IPS DF 4.7 (cell line): ENCODE data around the gene ITGA11.
"Not testable (repeated sequence)": the region's sequence is repeated elsewhere in the genome, so short reads cannot be mapped to it uniquely, and the experiment has no call there.

ENCODE experiments used
- DNase-seq: peaks from one replicate; pipeline ENCODE4 v3.0.0-alpha.2; 2013; ENCODE audit warnings: low spot score; ENCODE audit errors: extremely low read depth

The ITGA11 gene

GRCh38 chr15:68410466-68411342 lies 21.3 kb downstream of the ITGA11 start:
- no peak for DNase-seq

DNA sequence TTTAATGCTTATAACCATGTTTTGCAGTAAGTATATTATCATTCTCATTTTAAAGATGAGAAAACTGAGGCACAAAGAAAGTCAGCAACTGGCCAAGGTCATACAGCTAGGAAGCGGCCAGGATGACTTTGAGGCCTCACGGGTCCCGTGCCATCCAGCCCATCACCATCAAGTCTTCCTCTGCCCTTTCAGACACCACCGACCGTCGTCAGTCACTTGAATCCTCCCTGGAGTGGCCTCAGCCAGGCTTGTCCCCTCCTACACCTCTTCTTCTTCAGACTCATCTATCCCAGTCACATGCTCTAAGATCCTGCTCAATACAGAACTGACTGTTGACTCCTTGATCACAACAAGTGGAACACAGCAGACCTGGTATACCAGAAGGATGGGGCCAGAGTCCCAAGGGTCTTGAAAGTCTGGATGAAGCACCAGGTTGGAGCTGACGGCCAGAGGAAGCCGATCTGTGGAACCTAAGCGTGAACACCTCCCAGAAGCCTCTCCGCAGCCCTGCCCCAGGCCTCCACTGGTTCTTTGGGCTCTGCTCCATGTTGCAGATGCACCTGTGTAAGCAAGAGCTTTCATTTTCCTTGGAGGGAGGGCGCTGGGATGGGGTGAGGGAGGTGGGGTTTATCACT lies 22.1 kb downstream of the ITGA11 start:
- DNase-seq: no peak

DNA sequence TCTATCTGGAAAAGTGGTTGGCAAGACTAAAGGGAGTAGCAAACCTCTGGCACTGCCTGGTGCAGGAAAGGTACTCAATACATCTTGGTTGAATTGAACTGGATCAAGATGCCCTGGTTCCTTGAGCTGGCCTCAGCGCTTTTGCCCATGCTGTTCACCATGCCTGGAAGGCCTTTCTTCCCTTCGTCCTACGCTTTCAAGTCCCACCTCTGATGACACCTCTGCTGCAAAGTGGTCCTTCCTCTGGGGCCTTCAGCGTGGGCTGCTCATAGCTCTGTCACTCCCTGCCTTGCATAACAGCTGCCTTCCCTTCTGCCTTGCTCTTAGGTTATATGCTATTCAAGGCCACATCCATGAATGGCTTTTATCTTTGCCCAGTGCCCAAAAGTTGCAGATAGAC lies 23.0 kb downstream of the ITGA11 start:
- no peak for DNase-seq

DNA sequence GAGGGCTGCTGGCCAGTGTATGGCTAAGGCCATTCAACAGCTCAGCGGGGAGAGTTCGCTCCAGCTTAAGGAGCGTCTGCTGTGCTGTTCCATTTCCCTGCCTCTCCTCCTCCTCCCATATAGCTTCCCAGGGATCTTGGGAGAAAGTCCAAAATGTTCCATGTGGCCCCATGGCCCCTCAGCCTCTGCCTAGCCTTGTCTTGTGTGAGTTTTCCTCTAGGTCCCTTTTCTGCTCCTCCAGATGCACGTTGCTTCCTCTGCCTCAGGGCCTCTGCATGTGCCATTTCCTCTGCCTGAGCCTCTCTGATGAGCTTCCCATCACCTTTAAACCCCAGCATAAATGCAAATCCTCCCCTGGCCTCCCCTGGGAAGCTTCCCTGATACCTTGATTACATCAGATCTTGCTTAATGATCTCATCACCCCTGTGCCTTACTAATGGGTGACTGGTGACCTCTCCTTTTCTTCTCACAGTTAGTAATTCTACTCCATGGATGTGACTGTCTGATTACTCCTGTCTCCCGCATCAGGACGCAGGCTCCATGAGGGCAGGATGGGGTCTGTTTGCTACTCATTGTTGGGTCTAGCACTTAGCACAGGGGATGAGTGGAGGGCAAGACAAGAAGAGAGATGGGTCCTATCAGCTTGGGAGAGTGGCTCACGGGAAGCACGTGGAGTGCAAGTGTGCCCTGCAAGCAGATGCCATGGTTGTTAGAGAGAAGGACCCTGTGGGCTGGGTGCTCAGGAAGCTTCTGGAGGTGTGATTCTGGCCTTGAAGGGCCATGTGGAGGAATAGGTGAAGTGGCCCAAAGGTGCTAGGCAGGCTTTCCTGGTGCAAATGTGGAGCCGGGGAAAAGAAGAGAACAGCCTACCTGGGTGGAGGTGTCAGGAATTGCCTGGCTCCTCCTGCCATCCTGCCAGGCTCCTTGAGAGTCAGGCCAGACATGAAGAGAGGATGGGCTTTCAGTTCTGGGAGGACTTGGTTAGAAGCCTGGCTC lies 23.8 kb downstream of the ITGA11 start:
- no peak for DNase-seq

GRCh38 chr15:68407141-68407885 lies 24.6 kb downstream of the ITGA11 start:
- no peak for DNase-seq

GRCh38 chr15:68405378-68406250 lies 26.3 kb downstream of the ITGA11 start:
- DNase-seq: no peak

DNA sequence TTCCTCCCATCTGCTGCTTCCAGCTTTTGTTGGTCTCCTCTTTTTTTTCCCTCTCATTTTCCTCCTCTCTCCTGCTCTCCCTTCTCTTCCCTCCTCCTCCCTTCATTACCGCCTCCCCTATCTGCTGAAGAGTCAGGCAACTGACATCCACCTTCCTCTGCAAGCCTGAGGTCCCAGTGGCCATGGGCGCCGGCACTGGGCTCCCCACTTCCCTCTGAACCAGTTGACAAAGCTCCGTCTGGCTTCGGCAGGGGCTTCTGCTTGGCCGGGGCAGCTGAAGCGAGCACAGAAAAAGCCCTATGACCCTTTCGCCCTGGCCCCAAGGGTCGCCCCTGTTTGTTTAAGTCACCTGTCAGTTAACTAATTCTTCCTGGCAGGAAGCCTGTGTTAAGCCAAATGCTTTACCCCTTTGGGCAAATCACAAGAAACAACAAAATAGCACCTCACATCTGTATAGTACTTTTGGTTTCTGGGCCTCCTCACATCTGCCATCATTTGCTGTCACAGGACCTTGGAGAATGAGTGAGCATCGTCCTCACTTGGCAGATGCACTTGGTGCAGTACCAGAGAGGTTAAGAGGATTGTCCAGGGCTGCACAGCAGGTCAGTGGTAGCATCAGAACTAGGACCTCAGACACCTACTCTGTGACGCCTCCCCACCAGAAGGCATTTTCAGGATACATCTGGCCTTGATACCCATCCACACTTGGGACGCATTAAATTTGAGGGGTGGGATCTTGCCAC lies 27.7 kb downstream of the ITGA11 start:
- no peak for DNase-seq

GRCh38 chr15:68403161-68403941 lies 28.6 kb downstream of the ITGA11 start:
- DNase-seq: no peak

DNA sequence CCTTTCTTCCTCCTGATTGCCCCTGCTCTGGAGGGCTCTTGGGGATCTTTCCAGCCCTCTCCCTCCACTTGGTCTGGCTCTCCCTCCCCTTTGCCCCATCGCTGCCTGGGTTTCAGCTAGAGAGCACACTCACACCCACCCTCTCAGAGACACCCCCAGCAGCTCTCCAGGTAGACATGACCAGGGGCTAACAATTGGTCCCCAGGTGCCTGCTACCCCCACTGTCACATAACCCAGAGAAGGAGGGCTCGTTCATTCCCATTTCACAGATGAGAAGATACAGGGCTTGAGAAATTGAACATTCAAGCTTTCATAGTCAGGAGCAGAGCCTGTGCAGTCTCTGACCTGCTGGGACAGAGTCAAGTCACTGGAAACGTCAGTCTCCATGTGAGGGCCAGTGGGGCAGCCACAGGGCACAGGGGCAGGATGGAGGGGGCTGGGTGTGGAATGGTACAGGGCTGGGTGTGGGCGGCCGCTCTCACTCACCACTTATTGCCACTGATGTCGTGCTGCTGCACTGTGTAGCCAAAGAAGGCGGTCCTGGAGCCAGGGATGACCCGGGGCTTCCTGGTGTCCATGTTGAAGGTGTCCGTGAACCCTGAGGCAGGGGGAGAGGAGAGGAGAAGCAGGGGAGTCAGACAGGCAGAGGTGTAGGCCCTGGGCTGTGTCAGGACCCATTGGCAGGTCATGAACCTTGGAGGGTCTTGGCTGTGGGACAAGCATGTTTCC lies 29.4 kb downstream of the ITGA11 start:
- DNase-seq: no peak

DNA sequence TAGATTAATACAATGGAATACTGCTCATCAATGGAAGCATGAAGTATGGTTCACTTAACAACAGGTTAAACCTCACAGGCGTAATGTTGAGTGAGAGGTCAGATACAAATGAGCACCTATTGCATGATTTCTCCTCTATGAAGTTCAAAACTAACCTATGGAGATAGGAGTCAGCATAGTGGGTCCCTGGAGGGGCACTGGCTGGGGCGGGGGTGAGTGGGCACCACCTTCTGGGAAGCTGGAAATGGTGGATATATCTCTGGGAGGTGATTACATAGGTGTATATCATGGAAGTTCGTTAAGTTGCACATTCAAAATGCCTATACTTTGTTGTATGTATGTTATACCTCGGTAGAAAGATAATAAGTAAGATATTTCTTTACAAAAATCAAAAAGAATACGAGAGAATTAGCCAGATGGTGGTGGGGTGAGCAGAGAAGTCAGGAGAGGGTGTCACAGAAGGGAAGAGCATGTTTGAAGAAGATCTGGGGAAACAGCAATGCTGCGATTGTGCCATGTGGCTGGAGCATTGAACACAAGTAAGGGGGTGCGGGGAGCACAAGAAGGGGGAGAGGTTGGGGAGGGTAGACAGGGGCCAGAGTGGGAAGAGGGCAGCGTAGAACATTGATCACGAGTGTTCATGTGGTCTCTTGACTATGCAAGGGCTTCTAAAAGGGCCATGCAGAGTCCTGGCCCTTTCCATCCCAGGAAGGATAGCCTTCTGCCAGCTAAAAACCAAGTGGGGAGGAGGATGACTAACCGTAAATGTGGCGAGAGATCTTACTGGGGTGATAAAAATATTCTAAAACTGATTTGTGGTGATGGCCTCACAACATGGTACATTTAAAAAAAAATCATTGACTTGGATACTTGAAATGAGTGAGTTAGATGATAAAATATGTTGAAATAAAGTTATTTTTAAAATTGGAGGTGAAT lies 30.2 kb downstream of the ITGA11 start:
- DNase-seq: no peak

DNA sequence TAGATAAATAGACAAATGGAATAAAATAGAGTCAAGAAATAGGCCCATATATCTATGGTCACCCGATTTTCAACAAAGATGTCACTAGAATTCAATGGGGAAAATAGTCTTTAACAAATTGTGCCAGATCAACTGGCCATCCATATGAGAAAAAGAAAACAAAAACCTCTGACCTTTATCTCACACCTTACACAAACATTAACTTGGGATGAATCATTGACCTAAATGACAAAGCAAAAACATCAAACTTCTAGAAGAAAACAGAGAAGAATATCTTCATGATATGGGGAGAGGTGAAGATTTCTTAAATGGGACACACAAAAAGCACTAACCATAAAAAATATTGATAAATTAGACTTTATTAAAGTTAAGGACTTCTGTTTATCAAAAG lies 31.9 kb downstream of the ITGA11 start:
- no peak for DNase-seq

DNA sequence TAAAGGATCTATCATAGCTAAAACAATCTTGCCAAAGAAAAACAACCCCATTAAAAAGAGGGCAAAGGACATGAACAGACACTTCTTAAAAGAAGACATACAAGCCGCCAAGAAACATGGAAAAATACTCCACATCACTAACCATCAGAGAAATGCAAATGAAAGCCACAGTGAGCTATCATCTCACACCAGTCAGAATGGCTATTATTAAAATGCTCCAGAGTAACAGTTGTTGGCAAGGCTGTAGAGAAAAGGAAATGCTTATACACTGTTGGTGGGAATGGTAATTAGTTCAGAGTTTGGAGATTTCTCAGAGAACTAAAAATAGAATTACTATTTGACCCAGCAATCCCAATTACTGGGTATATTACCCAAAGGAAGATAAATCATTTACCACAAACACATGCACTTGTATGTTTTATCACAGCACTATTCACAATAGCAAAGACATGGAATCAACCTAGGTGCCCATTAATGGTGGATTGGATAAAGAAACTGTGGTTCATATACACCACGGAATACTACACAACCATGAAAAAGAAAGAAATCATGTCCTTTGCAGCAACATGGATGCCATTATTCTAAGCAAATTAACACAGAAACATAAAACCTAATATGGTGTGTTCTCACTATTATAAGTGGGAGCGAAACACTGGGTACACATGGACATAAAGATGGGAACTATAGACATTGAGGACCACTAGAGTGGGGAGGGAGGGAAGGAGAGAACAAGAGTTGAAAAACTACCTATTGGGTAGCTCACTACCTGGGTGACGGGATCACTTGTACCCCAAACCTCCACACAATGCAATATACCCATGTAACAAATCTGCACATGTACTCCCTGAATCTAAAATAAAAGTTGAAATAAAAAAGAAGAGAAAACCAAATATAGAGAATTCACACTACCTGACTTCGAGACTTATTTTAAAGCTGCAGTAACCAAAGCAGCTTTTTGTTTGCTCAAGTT lies 32.6 kb downstream of the ITGA11 start:
- DNase-seq: no peak

DNA sequence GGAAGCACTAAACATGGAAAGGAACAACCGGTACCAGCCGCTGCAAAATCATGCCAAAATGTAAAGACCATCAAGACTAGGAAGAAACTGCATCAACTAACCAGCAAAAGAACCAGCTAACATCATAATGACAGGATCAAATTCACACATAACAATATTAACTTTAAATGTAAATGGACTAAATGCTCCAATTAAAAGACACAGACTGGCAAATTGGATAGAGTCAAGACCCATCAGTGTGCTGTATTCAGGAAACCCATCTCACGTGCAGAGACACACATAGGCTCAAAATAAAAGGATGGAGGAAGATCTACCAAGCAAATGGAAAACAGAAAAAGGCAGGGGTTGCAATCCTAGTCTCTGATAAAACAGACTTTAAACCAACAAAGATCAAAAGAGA lies 34.0 kb downstream of the ITGA11 start:
- DNase-seq: not testable (repeated sequence)

GRCh38 chr15:68396068-68396467 lies 35.9 kb downstream of the ITGA11 start:
- DNase-seq: no peak

GRCh38 chr15:68391121-68391520 lies 40.8 kb downstream of the ITGA11 start:
- no peak for DNase-seq
